ENCODE results near the gene HSF2BP.
"Not testable (repeated sequence)": the region's sequence is repeated elsewhere in the genome, so short reads cannot be mapped to it uniquely, and the experiment has no call there.

Gene HSF2BP

DNA sequence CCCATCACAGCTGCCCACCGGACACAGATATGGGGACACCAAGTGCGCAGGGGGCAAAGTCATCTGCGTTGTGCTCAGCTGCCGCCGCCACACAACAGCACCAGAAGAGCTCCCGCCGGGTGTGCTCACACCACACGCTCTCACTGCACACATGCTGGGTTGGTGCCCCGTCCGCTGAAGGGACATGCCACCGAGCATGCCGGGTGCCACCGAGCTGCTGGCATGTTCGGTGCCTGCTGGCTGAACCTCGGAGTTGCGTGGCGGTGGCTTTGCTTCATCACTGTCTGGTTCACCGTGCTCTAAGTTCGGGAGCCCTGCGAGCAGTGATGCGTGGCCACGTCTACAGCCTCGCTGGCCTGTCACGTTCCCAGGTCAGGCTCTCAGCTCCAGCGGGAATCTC, 174.3 kb downstream of the HSF2BP start:
- not testable (repeated sequence) for ATAC-seq (replicated peaks); DNase-seq; H3K4me1 Mint-ChIP-seq (ENCODE audit: low read depth in 2 of 2); H3K27me3 Mint-ChIP-seq; H3K36me3 Mint-ChIP-seq (ENCODE audit: insufficient read depth); H3K9me3 Mint-ChIP-seq; H3K27ac Mint-ChIP-seq; H3K4me3 Mint-ChIP-seq

DNA sequence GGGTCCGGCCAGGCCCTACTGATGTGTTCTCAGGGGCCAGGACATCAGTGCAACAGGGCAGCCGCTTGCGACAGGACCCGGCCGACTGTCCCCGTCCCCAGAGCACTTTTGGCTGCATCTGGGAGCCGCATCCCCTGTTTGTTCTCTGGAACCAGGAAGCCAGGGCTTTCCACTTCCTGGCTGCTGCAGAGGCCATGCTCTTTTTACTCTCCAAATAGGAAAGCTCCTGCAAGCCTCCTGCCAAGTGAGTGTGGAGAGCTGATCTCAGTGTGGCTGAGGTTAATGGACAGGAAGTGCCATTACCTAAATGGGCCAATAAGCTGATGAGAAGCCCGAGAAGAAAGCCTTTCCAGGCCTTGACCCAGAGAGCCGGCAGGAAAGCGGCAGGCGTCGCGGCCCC, 180.1 kb downstream of the HSF2BP start:
- H3K27me3 Mint-ChIP-seq = not testable (repeated sequence)

More for the DNA sequence above, 180.1 kb downstream of the HSF2BP start:
- H3K9me3 Mint-ChIP-seq; DNase-seq; H3K27ac Mint-ChIP-seq; H3K36me3 Mint-ChIP-seq (ENCODE audit: insufficient read depth); H3K4me3 Mint-ChIP-seq; ATAC-seq (replicated peaks); H3K4me1 Mint-ChIP-seq (ENCODE audit: low read depth in 2 of 2): not testable (repeated sequence)
